Amniotic epithelial cell (primary cell): ENCODE results near the gene LY6G6C.

Experiments used
- DNase-seq: peaks from one replicate; pipeline ENCODE4 v3.0.0-alpha.2; 2010; ENCODE audit warnings: low read depth

Gene LY6G6C

DNA sequence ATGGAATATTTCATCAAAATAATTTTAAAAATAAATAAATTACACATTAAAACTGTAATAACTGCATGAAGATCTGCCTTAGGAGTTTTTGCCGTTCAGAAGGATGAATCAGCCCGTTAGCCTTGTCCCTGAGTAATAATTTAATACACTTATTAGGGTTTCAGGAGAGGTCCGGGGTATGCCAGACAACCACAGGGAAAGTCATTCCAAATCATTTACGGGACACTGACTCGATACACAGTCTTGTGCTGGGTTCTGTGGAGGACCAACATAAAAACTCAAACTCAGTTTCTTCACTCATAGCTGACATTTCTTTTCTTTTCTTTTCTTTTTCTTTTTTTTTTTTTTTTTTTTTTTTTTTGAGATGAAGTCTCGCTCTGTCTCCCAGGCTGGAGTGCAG, 15.6 kb downstream of the LY6G6C start:
- DNase-seq: no peak

DNA sequence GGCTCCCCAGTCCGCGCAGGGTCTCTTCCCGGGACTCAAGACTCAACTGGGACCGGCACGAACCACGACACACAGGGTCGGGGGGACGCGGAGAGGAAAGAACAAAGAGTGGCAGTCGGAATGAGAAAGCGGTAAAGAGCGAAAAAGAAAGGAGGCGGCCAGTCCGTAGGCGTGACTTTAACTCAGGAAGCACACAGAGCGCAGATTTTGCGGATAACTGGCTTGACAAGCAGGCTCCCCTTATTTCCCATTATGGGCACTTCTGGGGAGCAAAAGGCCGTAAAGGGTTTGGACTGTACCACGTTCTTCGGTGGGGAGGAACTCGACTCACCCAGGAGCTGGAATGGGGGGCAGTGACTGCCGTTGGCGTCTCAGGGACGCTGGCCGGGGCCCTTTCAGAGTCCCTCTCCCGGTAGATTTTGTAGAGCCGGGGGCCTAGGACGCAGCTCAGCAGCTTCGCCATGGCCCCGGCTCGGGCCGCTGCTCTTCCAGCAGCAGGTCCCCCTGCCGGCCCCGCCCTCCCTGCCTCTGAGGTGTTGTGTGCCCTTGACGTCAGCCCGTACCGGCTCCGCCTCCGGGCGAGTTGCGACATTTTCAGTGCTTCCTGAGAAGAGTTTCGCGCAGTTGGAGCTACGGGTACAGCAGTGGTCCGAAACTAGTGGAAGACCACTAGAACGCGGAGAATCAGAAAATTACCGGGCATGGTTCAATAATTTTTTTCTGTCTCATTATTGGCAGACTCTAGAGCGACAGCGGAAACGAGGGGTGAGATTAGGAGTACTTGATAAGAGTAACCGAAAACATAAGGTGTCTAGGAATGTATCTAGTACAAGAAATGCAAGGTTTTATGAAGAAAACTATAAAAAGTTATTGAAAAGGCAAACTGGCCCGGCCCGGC, 18.5 kb downstream of the LY6G6C start, which contains the start of gene ABHD16A:
Gene ABHD16A, minus strand, starts transcription at position 506 of the 898 bp plus-strand sequence. Its CDS starts 43 bp downstream, at position 463.
- peak; percentile 98 for DNase-seq

DNA sequence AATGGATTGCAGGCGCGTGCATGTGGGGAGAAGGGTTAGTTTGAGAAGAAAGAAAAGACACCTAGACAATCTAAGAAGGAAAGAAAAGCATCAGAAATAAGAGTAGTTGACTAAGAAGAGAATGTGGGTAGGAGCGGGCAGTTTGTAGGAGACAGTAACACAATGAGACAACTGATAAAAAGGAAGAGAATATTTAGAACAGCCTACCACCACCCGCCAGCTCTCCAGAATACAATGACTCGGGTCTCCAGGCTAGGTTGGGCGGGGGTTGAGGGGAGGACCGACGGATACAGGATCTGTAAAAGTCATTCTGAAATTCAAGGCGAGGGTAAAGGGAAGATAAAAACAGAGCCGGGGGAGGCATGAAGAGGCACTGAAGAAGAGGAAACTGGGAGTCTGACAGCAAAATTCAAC, 19.1 kb downstream of the LY6G6C start:
- no peak for DNase-seq

DNA sequence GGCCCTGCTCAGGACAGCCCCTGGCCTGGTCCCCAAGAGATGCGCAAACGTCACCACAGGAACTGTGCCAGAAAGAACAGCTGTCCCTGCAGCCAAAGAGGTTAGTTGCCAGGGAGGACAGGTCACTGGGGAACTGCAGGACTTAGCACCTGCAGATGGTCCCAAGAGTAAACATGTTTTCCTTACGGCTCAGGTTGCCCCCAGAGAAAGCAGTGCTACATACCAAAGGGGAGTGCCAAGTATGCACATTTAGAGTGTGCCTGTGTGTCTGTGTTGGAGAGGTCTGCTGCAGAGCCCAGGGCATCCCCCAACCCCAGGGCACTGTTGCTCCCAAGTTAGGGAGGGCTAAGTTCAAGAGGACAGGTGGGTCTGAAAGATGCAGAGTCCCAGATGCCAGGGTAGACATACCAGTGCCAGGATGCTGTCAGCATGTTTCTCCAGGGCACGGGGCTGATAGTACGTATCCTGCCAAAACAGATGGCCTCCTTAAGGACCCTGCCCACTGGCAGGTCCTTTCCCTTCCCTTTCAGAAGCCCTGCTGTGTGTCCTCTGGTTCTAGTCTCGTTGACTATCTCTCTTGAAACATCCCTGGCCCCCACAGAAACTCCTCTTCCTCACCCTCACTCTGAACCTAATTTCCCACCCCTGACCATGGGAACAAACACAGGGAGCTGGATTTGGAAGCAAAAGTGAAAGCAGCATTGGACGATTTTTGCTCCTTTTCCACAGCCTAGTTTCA, 19.7 kb downstream of the LY6G6C start:
- no peak for DNase-seq

DNA sequence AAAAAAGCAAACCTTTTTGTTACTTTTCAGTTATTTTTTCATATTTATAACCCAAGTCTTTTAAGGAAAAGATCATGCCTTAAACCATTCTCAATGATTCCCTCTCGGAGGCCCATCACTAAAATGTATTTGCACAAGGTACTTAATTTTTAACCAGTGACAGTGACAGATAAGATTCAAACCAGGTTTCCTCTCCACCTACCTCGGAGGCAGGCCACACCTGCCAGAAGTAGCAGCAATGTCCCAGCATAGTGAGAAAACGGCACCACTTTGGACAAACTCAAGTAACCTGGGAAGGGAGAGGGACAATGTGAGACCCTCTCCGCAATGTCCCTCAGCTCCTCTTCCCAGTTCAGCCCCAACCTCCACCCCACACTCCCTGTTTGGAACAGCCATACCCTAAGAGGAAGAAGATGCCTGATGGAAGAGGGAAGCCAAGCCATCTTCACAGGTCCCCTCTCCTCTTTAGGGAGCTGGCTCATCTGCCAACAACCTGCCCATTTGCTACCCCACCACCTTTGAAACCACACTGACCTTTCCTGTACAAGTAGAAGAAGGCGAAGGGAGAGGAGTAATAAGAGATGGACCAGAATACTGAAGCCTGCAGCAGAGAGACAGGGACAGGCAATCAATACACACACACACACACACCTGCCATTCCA, 20.7 kb downstream of the LY6G6C start:
- DNase-seq: no peak

- DNase-seq: no peak
Observed at GRCh38 chr6:31697555-31697954, 24.0 kb downstream of the LY6G6C start.

- DNase-seq: no peak
Observed at GRCh38 chr6:31693535-31693934, 28.0 kb downstream of the LY6G6C start.

- no peak for DNase-seq
Observed at GRCh38 chr6:31692886-31693285, 28.7 kb downstream of the LY6G6C start.

- no peak for DNase-seq
Observed at GRCh38 chr6:31692353-31692752, 29.2 kb downstream of the LY6G6C start.

GRCh38 chr6:31691564-31692108, 29.9 kb downstream of the LY6G6C start:
- no peak for DNase-seq

GRCh38 chr6:31691078-31691463, 30.5 kb downstream of the LY6G6C start:
- no peak for DNase-seq

DNA sequence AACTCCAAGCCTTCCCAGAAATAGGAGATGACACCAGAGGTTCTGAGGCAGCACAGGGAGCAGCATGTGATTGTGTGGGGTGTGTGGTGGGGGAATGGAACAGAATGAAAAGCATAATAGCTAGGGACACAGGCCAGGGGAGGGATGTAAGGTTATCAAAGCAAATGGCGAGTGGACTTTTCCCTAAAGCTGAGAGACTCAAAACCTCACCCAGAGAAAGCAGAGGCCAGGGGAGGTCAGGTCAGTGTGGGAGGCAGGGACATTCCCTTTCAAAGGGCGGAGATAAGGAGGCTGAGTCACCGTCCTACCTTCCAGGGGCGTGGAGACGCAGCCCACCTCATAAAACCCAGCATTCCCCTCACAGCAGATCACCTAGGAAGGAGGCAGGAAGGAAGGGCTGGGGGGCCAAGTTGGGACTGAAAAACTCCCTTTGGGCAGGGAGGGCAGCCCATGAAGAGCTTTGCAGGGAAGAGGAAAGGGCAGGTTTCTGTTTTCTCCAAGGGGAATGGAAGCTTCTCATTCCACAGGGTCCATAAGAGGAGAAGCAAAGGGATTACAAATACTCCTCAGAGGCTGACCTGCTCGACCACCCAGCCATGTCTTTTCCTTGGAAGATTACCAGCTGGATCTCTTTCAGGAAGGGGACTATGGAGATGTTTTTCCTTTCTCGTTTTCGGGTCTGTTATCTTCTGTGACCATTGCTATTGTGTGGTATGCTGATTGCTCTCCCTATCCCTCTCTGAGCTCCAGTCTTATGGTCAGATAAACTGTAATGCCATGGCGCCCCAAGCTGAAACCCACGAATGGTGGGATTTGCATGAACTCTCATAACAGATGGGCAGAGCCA, 31.1 kb downstream of the LY6G6C start:
- DNase-seq: peak; percentile 81

- no peak for DNase-seq
Observed at GRCh38 chr6:31689249-31690110, 32.1 kb downstream of the LY6G6C start.

DNA sequence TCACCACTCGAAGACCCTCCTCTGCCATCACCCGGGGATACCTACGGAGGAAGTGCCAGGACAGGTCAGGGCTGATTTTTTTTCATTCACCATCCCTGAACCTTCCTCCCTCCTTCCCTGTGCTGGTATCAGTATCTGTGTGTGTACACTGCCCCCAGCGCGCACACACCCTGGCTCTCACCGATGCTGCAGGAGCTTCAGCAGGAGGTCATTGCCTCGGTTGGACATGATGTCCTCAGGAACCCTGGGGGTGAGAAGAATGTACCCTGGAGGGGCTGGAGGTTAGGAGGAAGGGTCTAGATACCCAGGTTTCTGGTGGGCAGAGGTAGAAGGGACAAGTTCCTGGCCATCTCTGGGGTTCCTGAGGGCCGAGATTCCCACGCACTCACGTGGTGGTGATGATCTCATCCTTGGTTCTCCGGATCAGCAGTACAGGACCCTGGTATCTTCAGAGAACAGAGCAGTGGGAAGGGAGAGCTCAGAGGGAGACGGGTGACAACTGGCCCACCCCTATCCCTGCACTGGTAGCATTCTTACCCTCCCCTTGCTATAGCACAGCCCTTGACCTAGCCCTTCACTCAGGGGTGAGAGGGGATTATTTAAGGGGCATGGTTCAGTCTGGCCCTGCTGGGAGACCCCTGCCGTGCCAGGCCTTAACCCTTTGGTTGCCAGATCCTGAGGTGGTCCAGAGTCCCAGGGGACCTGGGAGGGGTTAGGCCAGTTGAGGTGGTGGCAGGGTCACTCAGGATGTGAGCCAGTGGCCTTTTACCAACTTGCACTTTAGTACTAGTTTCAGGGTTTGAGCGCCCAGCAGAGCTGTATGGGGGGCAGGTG, 33.5 kb downstream of the LY6G6C start:
- no peak for DNase-seq

DNA sequence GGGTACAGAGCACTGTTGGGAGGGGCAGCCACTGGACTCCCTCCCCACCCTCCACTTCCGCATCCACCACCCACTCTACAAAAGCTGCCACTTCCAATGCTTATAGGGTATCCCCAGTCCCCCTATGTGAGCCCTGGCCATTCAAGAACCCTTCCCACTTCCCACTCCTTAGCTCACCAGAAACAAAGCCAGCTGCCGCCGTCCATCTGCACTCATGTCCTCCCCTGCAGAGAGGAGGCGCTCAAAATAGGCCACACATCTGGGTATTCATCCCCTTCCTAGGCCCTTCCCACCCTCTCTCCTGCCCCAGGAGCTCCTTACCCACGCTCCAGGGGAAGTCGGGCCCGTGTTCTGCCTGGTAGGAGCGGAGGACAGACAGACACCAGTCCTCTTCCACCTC, 34.2 kb downstream of the LY6G6C start:
- no peak for DNase-seq

DNA sequence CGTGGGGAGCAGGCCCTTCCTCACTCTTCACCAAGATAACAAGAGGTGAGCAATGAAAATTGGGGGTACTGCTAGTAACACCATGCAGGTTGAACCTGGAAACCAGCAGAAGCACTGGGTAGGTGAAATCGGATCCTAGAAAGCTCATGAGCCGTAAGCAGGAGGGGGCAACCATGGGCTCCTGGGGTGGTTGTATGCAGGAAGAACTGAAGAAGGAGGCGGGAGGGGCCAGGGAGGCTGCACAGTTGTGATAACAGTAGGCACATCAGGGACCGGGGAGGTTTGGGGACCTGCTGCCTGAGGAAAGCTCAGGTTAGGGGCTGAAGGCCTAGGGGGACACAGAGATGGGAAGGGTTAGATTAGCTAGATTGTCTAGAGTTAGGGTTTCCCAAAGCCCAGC, 35.1 kb downstream of the LY6G6C start:
- DNase-seq: no peak

DNA sequence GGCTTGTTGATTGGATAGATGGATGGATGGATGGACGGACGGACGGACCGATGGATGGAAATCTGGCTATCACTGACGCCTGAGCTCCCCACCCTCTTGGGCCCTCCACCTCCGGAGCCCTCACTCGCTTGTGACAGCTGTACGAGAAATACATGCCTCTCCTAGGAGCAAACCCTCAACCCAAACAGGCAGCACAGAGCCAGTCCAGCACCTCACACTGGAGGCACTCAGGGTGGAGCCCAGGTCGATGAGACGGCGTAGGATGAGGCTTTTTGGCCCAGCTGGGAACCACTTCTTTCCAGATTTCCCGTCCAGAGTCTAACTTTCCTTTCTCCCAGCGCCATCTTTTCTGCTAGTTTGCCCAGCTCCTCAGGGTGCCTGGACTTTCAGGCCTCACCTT, 38.0 kb downstream of the LY6G6C start:
- DNase-seq: no peak

DNA sequence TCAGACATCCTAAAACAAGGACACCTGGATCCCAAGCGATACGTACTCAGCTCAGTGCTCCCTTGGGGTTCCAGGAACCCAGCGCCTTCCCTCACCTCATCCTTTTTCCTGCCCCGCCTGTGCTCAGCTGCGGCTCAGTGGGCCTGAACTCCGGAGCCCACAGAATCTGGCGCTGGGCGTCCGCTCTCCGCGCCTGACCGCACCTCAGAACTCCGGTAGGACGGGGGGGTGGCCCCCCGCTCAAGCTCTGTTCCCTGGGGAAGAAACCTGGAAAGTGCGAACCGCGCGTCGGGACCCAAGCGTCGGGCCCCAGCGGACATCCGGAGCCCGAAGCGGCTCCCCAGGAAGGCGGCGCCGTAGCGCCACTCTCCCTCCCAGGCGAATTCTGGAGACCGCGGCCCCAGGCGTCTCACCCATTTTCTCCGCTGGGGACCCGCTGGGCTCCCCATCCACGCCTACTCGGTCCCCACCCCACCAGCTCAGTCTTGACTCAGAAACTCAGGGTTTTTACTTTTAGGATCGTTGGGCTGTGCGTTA, 40.3 kb downstream of the LY6G6C start:
- DNase-seq: no peak
